Measurements from ENCODE around the gene CDHR2. TPM values are rescaled to one million over a fixed set of nuclear protein-coding genes. Genes with fewer than 3 reads are reported as not detected.

CDHR2 gene
- total RNA-seq, 2 donors from 2014 or later, result 0.33 to 0.40 TPM

DNA sequence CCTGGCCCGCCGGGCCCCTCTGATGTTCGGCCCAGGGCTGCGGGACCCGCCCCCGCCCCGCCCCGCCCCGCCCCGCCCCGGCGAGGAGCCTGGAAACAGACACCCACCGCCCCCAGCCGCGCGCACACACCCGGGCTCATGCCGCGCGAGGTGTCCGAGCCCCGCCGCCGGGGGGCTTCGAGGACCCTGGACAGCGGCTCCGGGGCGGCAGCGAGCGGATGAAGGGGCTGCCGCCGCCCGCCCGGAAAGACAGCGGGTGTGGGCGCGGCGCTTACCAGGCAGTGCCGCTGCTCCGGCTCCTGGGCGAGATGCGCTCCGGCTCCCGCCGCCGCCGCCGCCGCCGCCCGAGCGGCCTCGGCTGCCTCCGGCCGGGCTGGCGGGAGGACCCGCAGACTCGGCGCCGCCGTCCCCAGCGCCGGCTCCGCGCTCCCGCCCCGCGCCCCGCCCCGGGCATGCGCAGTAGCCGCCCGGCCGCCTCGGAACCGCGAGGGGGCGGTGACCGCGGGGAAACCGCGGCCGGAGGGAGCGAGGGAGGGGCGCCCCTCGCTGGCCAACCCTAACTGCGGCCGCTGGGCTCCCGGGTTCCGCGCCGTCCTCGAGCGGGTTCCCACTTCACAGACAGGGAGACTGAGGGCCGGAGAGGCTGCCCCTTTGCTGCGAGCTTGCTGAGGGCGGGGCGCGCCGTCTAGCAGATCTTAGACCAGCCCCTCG, 60.7 kb downstream of the CDHR2 start, which contains the start of gene GPRIN1:
Gene GPRIN1, minus strand, starts transcription at position 433 of the 711 bp plus-strand sequence. CDS start 10,322 bp downstream, outside the sequence.
- peak; percentile 76 for DNase-seq (ENCODE audit: low spot score)
- Mint-ChIP-seq H3K27ac (peak within 1 kb of the TSS; percentile 32 to 62), H3K27me3 (peaks cover 16 to 22% of the 10 kb centered on the region in 2 donors), H3K4me1 (ENCODE audit: low read depth in 2 of 2) (peaks cover 14 to 16% of the 10 kb centered on the region in 2 donors), H3K9me3 (no peaks in the 10 kb centered on the region), H3K4me3 (peak within 1 kb of the TSS; percentile 96), H3K36me3 (no peaks in the 10 kb centered on the region)
- ATAC-seq, result peak; percentile 87 to 91

DNA sequence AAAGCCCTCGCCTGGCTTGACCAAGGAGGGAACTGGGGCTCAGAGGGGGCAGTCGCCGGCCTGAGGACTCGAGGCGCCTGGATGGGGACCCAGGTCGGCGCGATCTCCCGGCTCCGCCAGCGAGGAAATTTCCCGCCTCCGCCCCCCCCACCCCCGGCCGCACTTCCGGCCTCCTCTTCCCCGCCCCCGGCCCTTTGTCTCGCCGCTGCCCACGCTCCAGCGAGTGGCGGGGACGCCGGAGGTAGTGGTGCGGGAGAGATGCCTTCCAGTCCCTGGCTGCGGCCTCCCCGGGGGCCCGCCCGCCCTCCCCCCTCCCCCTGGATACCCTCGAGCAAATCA, 61.3 kb downstream of the CDHR2 start:
- ATAC-seq (peak; percentile 25 to 60), DNase-seq (ENCODE audit: low spot score) (no peak)
- H3K9me3 Mint-ChIP-seq, result no peaks in the 10 kb centered on the region
- H3K36me3 Mint-ChIP-seq, result no peaks in the 10 kb centered on the region
- peaks cover 14 to 16% of the 10 kb centered on the region in 2 donors for H3K4me1 Mint-ChIP-seq (ENCODE audit: low read depth in 2 of 2)
- H3K27ac Mint-ChIP-seq, result no peak overlapping the region
- peak overlapping the region; percentile 74 for H3K4me3 Mint-ChIP-seq
- H3K27me3 Mint-ChIP-seq, result peaks cover 16 to 22% of the 10 kb centered on the region in 2 donors

DNA sequence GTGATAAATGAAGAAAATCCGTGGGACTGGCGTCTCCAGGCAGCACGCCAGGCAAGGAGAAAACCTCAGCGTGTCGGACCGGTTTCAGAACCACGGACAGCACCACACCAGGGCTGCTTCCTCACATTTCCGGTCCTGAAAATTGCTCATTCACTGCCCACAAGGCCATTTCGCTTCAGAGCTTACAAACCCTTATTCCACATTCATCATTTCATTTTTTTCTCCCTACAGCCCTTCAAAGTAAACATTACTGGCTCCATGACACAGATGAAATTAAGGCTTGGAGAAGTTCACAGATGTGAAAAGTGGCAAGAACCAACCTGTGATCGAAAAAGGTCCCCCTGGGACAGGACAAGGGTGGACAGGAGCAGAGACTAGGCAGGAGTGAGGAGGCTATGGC, 62.3 kb downstream of the CDHR2 start:
- H3K9me3 Mint-ChIP-seq, result no peaks in the 10 kb centered on the region
- DNase-seq (ENCODE audit: low spot score) (no peak), ATAC-seq (no peak)
- H3K27ac Mint-ChIP-seq, result no peak overlapping the region
- peaks cover 14 to 16% of the 10 kb centered on the region in 2 donors for H3K4me1 Mint-ChIP-seq (ENCODE audit: low read depth in 2 of 2)
- H3K4me3 Mint-ChIP-seq, result no peak overlapping the region
- H3K36me3 Mint-ChIP-seq, result no peaks in the 10 kb centered on the region
- H3K27me3 Mint-ChIP-seq, result peaks cover 16 to 26% of the 10 kb centered on the region in 2 donors

DNA sequence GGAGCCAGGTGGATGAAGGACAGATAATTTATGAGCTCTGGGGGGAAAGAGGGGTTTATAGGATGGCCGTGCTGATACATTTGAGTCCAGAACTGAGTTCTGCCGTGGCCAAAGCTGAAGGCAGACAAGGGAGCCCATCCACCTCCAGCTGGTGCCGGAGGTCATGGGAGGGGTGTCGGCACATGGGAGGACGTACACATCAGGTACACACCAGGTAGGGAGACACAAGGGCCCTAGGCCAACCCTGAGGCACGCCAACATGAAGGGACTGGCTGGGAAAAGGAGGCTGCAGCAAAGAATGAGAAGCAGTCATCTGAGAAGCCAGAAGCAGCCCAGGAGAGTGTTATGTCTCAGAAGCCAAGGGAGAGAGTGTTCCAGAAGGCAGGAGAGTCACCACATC, 62.9 kb downstream of the CDHR2 start:
- H3K4me1 Mint-ChIP-seq (ENCODE audit: low read depth in 2 of 2), result peaks cover 14 to 16% of the 10 kb centered on the region in 2 donors
- peaks cover 16 to 31% of the 10 kb centered on the region in 2 donors for H3K27me3 Mint-ChIP-seq
- no peak overlapping the region for H3K27ac Mint-ChIP-seq
- ATAC-seq, result no peak
- H3K9me3 Mint-ChIP-seq, result no peaks in the 10 kb centered on the region
- no peak for DNase-seq (ENCODE audit: low spot score)
- no peak overlapping the region for H3K4me3 Mint-ChIP-seq
- no peaks in the 10 kb centered on the region for H3K36me3 Mint-ChIP-seq

DNA sequence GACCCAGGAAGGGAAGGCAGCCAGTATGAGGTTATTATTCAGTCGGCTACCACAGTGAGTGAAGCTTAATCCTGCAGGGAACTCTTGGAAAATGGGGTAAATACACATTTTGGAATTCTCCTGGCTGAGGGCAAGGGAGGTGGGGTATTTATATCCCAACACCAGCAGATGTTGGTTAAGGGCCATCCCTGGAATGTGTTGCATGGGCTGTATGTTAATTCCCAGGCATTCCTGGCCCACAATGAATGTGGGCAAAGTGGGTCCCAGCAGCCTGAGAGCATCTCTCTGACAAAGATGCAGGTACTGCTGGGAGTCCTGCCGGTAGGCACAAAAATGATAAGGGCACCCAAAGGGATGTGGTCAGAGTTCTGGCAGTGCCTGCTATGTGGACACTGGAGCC, 63.7 kb downstream of the CDHR2 start:
- no peak for DNase-seq (ENCODE audit: low spot score)
- Mint-ChIP-seq H3K27ac (no peak overlapping the region), H3K36me3 (no peaks in the 10 kb centered on the region), H3K9me3 (no peaks in the 10 kb centered on the region), H3K4me1 (ENCODE audit: low read depth in 2 of 2) (peaks cover 14 to 16% of the 10 kb centered on the region in 2 donors), H3K4me3 (no peak overlapping the region), H3K27me3 (peaks cover 23 to 36% of the 10 kb centered on the region in 2 donors)
- no peak for ATAC-seq

DNA sequence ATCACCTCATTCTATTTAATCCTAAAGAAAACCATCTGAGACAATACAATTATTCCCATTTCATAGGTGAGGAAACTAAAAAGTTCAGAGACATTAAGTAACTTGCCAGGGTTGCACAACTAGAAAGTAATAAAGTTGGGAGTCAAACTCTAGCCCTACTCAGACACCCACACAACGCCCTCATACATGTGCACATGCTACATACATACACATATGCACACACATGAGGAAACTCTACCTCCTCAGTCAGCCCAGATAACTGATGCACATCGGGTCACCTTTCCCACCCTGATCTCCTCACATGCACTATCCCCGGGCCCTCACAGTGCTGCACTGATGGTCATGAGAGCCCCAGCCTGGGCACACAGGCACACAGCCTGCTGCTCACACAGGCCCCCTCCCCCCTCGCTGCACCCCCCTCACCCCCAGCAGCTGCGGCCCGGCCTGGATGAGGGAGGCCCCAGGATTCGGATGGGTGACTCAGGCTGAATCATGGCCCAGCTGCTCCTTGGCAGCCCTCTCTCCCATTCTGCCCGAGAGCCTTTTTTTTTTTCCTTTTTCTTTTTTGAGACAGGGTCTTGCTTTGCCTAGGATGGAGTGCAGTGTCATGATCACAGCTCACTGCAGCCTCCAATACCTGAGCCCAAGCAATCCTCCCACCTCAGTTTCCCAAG, 65.8 kb downstream of the CDHR2 start:
- peaks cover 5 to 8% of the 10 kb centered on the region in 2 donors for H3K4me1 Mint-ChIP-seq (ENCODE audit: low read depth in 2 of 2)
- no peak overlapping the region for H3K4me3 Mint-ChIP-seq
- DNase-seq (ENCODE audit: low spot score) (no peak), ATAC-seq (no peak)
- H3K27me3 Mint-ChIP-seq, result peaks cover 30 to 31% of the 10 kb centered on the region in 2 donors
- no peak overlapping the region for H3K27ac Mint-ChIP-seq
- no peaks in the 10 kb centered on the region for H3K36me3 Mint-ChIP-seq
- H3K9me3 Mint-ChIP-seq, result no peaks in the 10 kb centered on the region

DNA sequence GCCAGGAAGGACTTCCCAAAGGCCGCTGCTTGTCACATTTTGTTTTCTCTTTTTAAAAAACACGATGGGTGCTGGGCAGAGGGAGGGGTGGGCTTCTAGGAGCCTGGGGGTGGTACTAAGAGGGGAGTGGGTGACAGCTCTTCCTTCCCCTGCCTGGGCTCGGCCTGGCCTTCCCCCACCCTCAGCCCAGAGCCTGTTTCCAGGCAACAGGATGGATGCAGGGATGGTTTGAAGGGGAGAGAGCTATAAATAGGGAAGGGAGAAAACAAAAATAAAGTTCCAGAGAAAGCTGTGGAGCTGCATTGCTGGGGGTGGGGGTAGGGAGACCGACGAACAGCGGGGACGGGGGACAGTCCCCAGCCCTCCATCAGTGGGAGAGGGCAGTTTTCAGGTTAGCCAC, 67.4 kb downstream of the CDHR2 start:
- H3K4me1 Mint-ChIP-seq (ENCODE audit: low read depth in 2 of 2), result peaks cover 10% of the 10 kb centered on the region in 2 donors
- ATAC-seq (no peak), DNase-seq (ENCODE audit: low spot score) (no peak)
- H3K27me3 Mint-ChIP-seq, result peaks cover 34% of the 10 kb centered on the region in 2 donors
- no peaks in the 10 kb centered on the region for H3K9me3 Mint-ChIP-seq
- H3K27ac Mint-ChIP-seq, result no peak overlapping the region
- H3K36me3 Mint-ChIP-seq, result no peaks in the 10 kb centered on the region
- H3K4me3 Mint-ChIP-seq, result no peak overlapping the region

DNA sequence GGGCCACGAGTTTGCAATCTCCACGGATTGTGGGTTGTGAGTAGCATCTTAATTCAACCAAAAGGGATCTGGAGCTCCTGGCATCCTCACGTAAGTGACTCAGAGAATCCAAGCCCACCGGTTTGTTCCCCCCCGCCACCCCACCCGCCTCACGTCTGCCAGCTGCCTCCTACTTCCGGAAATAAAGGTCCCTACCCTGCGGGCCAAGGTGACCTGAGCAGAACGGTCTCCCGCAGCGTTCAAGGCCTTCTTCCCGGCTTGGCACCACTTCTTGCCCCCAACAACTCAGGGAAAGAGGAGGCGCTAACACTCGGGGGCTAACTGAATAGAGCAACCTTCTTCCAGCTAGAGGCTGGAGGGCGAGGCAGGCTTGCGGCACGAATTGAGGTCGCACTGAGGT, 69.6 kb downstream of the CDHR2 start:
- peaks cover 26 to 29% of the 10 kb centered on the region in 2 donors for H3K27me3 Mint-ChIP-seq
- no peaks in the 10 kb centered on the region for H3K36me3 Mint-ChIP-seq
- DNase-seq (ENCODE audit: low spot score) (no peak), ATAC-seq (no peak)
- H3K27ac Mint-ChIP-seq, result no peak overlapping the region
- H3K4me3 Mint-ChIP-seq, result no peak overlapping the region
- peaks cover 7 to 12% of the 10 kb centered on the region in 2 donors for H3K4me1 Mint-ChIP-seq (ENCODE audit: low read depth in 2 of 2)
- H3K9me3 Mint-ChIP-seq, result no peaks in the 10 kb centered on the region

DNA sequence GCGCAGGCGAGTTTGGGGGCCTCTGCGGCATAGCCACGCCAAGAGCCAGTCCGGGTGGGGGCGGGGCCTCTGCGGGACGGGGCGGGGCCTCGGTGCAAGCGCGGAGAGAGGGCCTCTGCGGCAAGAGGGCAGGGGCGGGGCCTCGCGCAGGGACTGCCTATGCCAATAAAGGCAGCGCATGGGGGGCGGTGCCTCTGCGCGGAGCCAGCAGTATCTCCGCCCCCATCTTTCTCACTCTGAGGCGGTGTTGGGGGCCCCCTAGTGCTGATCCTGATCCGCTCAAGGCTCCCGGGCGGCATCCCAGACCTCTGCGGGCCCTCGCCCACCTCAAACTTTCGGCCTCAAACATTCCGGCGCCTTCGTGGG, 70.0 kb downstream of the CDHR2 start:
- Mint-ChIP-seq H3K27ac (no peak overlapping the region), H3K4me3 (no peak overlapping the region), H3K9me3 (no peaks in the 10 kb centered on the region)

DNA sequence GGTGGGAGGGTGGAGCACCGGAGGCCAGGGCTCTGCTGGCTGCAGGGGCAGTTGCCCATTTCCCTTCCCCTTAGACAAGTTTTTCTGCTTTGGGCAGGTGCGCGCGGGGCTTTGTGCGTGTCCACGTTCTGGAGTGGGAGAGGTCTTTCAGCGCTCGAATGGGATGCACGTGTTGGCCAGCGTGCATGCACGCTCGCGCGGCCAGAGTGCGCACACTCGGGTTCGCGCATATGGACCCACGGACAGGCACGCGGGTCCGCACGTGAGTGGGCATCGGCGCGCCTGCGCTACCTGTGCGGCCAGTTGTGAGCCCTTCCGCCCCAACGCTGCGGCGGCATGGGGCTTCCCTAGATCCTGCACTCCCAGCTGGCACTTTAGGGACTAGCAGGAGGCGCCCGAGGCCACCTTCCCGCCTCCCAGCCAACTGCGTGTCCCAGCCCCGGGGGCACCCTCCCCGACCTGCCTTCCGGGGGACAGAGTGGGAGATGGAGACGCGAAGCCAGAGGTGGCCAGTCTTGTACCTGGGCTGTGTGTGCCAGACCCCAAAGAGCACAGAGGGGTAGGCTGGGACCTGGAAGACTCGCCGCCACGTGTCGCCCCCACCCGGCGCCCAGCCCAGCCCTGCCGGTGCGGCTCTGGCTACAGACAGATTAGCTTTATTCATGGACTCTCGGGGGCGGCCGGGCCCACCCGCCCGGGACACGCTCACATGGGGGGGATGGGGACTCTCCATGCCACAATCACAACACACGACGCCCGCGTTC, 70.6 kb downstream of the CDHR2 start:
- no peaks in the 10 kb centered on the region for H3K9me3 Mint-ChIP-seq
- ATAC-seq, result no peak
- no peak overlapping the region for H3K27ac Mint-ChIP-seq
- H3K36me3 Mint-ChIP-seq, result no peaks in the 10 kb centered on the region
- H3K4me3 Mint-ChIP-seq, result peak overlapping the region; percentile 77
- peaks cover 7 to 12% of the 10 kb centered on the region in 2 donors for H3K4me1 Mint-ChIP-seq (ENCODE audit: low read depth in 2 of 2)
- peaks cover 26 to 30% of the 10 kb centered on the region in 2 donors for H3K27me3 Mint-ChIP-seq
- DNase-seq (ENCODE audit: low spot score), result no peak

More for the DNA sequence above, 70.0 kb downstream of the CDHR2 start:
- DNase-seq (ENCODE audit: low spot score) (peak; percentile 85), ATAC-seq (peak; percentile 91 to 95)
- no peaks in the 10 kb centered on the region for H3K36me3 Mint-ChIP-seq
- H3K4me1 Mint-ChIP-seq (ENCODE audit: low read depth in 2 of 2), result peaks cover 7 to 12% of the 10 kb centered on the region in 2 donors
- H3K27me3 Mint-ChIP-seq, result peaks cover 26 to 28% of the 10 kb centered on the region in 2 donors

DNA sequence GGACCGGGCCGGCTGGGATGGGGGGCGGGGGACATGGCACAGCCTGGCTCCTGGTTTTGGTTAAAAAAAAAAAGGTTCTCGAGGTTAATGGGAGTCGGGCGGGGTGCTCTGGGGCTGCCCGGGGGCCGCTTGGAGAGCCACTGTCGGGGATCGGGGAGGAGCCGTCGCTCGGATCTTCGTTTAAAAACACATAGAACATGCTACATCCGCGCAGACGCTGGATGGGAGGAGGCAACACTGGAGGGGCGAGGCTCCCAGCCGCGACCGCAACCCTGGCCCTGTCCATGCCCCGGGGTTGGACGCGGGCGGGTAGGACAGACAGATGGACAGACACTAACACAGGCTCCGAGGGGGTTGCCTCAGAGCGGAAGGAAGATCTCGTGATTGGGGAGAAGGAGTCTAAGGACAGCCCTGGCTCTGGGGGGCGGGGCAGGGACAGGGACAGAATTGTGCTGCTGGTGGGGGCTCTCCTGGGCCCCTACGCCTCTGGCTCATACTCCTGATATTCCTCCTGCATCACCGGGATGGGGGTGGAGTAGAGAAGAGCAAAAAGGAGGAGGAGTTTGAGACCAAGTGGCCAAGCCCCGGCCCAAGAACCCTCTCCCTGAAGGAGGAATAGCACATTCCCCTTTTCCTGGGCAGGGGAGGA, 71.3 kb downstream of the CDHR2 start:
- no peak overlapping the region for H3K27ac Mint-ChIP-seq
- DNase-seq (ENCODE audit: low spot score) (no peak), ATAC-seq (peak in 1 of 2 donors; percentile 30)
- H3K36me3 Mint-ChIP-seq, result no peaks in the 10 kb centered on the region
- H3K4me3 Mint-ChIP-seq, result peak overlapping the region; percentile 77
- peaks cover 26 to 30% of the 10 kb centered on the region in 2 donors for H3K27me3 Mint-ChIP-seq
- no peaks in the 10 kb centered on the region for H3K9me3 Mint-ChIP-seq
- H3K4me1 Mint-ChIP-seq (ENCODE audit: low read depth in 2 of 2), result peaks cover 7 to 12% of the 10 kb centered on the region in 2 donors

DNA sequence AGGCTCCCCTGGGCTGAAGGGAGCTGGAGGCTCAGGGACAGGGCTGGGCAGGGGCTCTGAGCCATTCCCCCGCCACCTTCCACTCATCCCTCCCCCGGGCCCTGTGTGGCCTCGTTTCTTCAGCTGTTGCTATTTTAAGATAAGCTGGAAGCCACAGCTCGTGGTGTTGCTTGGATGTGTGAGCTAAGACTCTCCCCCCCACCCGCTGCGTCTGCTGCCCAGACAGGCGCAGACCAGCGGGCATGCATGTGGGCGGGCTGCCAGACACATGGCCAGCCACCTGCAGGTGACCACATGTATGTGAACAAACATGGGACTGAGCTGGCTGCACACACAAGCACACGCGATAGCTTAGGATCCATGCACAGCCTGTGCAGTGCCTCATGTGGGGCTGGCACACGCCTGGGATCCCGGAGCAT, 72.5 kb downstream of the CDHR2 start:
- H3K27ac Mint-ChIP-seq, result no peak overlapping the region
- peaks cover 29 to 33% of the 10 kb centered on the region in 2 donors for H3K27me3 Mint-ChIP-seq
- DNase-seq (ENCODE audit: low spot score) (no peak), ATAC-seq (no peak)
- H3K4me3 Mint-ChIP-seq, result no peak overlapping the region
- H3K36me3 Mint-ChIP-seq, result no peaks in the 10 kb centered on the region
- H3K9me3 Mint-ChIP-seq, result no peaks in the 10 kb centered on the region
- H3K4me1 Mint-ChIP-seq (ENCODE audit: low read depth in 2 of 2), result peaks cover 7 to 12% of the 10 kb centered on the region in 2 donors

DNA sequence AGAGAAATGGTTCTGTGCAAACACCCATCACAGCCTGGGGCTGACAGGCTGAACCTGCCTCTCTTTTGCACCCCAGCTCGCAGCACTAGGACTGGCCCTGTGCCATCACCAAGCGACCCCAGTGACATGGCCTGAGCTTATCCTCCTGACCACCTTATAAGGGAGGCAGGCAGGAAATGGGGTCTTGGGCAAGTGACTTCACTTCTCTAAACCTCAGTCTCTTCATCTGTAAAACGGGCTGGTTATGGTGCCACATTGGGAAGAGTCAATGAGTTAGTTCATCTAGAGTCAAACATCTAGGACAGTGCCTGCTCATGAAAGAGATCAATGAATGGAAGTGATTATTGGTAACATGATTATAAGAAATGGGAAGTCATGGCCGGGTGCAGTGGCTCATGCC, 75.0 kb downstream of the CDHR2 start:
- H3K27me3 Mint-ChIP-seq, result peaks cover 36 to 37% of the 10 kb centered on the region in 2 donors
- H3K27ac Mint-ChIP-seq, result no peak overlapping the region
- DNase-seq (ENCODE audit: low spot score) (no peak), ATAC-seq (no peak)
- H3K4me3 Mint-ChIP-seq, result no peak overlapping the region
- no peaks in the 10 kb centered on the region for H3K36me3 Mint-ChIP-seq
- H3K4me1 Mint-ChIP-seq (ENCODE audit: low read depth in 2 of 2), result peaks cover 7 to 18% of the 10 kb centered on the region in 2 donors
- no peaks in the 10 kb centered on the region for H3K9me3 Mint-ChIP-seq
